Measurements from ENCODE around the gene FASTK.

Gene FASTK

DNA sequence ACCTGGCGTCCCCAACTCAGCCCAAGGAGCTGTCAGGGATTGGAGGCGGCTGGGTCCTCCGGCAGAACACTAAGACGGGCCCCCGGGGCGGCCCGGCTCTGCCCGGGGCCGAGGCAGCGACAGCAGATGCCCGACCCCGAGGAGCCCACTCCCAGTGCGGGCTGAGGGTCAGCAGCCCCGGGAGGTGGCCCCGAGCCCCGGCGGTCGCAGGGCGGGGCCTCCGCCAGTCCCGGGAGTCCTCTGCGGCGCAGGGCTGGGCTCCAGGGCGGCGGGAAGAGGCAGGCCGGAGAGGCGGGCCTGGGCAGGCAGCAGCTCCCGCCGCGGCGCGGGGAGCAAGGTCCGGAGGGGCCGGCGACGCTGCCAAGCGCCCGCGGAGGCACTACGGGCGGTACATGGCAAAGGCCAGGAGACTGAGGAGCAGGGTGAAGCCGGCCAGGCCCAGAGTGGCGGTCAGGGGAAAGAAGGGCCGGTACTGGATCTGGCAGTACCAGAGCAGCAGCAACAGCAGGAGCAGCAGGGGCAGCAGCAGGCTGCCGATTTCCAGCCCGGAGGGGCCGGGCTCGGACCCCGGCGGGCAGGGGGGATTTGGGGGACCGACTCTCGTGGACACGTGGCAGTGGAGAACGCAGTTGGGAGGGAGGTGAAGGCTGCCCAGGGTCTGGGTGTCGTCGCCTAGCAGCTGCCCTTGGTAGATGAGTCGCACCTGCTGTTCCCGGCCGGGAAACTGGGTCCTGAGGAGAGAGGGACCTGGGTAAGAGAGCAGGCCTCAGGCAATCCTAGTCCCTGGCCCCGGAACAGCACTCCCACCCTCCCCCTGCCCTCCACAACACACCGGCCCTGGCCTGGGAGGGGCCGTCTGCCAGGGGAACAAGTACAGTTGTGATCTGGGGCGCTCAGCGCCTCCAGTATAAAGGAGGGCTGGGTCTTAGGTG lies 827 bp upstream of the FASTK start:
- DNase-seq (ENCODE audit: low spot score) = peak; percentile 34

DNA sequence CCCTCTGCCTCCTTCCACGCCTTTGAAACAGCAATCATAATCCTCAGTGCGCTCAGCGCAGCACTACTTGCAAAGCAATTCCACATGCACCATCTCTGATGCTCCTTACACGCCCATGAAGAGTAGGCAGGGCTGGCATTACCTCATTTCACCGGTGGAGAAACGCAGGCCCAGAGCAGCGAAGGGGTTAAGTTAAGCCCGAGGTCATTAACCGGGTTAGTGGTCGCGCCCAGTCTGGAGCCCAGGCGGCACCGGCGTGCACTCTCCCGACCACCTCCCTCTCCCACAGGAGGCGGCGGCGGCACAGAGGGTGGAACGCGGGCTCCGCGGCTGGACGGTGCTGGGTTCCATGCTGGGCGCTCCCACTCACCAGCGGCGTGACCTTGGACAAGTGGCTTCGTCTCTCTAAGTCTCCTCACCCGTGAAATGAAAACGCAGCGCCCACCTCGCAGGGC lies 515 bp downstream of the FASTK start:
- DNase-seq (ENCODE audit: low spot score) = no peak

DNA sequence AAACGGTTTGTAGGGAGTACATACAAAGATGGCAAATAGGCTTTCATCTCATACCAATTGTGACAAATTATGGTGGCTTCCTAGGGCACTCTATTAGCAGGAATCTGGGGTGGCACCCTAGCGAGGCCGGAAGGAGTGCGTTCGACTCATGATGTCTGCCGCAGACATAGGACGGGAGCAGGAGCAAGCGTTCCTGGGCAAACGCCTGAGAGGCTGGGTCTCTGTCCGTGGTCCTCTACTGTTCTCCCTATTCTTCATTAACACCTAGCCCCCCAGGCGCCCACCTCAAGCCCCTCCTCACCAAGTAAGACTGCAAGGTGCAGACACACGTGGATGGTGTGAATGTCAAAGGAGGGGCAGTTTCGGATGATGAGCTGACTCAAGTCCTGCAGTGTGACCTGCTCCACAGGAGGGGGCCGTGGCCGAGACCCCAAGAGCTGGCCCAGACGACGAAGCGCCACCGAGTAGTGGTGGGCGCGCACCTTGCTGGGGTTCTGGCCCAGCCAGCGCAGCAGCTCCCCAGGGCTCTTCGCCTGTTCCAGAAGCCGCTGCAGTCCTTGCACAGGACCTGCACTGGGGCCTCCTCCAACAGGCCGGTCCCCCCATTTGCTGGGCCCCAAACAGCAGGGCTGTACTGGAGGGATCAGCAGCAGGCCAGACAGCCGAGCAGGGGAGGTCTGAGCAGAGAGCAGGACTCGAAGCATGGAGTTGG lies 1.3 kb downstream of the FASTK start:
- no peak for DNase-seq (ENCODE audit: low spot score)

DNA sequence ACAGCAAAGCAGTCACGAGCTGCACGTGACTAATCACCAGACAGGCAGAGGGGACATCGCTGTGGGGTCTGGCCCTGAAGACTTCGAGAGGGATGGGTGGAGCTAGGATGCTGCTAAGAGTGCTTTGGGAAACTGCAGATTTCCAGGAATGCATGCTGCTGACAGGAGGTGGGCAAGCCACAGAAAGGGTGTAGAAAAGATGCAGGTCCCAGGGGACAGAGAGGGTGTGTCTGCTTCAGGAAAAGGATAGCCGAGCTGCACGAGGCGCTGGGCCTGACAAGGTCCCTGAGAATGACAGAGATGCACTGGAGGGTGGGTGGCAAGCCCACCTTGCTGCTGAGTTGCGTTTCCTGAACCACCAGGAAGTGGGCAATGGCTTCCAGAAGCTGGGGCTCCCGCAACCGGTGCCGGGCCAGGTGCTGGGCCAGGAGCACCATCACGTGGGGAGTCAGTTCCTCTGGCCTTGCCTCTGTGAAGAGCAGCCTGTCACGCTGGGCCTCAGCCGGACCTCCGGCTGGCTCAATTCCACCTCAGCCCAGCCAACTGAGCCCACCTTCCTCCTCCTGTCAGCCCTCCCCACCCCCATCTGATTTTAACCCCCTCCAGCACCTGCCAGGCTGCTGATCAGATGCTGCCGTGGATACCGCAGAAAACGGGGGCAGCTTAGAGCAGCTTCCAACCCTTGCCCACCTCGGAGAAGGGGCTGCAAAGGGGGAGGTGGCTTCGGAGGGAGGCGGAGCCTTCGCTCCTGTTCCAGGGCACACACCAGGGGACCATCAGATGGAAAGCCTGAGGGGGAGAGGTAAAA lies 2.2 kb downstream of the FASTK start:
- DNase-seq (ENCODE audit: low spot score) = no peak

DNA sequence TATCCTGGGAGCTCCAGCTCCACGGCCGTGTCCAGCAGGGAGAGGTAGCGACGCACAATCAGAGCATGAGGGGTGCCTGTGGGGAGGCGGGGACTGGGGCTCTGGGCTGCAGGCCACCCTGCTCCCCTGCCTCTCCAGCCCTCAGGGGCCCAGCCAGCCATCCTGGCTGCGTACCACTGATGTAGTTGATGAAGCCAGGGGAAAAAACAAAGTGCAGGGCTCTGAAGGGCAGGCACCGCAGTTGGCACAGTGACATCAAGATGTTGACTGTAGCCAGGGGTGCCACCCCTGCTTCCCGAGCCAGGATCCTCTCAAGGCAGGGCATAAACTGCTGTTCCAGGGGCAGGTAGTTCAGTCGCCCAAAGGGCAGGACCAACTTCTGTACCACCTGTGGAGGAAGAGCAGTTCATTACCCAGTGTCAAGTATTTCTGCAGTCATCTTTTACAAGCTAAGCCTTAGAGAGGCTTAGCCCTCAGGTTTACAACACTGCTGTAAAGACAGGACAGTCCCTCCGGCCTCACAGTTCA lies 2.8 kb downstream of the FASTK start:
- DNase-seq (ENCODE audit: low spot score) = no peak

DNA sequence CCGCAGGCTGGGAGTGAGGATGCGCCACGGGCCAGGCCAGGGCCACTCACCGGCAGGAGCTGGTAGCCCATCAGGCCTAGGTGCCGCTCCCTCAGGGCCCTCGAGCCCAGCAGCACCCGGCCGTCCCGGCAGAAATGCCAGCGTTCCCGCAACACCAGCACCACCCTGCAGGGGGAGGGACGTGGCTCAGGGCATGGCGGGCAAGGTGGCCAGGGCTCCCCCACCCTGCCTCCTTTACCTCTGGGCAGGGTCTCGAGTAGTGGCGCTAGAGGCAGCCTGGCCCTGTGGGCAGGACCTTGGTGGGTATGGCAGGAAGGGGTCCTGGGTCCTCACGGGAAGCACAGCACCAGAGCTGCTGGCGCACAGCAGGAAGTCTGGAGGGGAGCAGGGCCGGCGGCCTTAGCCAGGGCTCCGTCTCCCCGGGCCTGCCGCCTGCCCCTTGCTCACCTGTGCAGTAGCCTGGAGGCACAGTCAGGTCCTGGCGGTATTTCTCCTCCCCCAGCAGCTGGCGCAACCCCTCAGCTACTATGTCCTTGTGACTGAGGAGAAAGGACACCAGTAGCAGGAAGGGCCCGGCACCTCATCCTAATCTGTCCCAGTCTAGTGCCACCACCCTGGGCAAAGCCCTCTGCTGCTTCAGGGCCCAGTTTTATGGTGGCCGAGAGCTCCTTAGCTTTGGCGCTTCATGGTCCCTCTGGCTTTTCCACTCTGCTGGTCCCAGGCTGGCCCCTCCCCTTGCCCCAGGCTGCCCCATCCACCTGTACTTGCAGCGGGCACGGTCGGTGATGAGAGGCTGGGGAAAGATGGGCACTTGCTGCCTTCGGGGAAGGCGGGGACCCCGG lies 3.5 kb downstream of the FASTK start:
- no peak for DNase-seq (ENCODE audit: low spot score)

DNA sequence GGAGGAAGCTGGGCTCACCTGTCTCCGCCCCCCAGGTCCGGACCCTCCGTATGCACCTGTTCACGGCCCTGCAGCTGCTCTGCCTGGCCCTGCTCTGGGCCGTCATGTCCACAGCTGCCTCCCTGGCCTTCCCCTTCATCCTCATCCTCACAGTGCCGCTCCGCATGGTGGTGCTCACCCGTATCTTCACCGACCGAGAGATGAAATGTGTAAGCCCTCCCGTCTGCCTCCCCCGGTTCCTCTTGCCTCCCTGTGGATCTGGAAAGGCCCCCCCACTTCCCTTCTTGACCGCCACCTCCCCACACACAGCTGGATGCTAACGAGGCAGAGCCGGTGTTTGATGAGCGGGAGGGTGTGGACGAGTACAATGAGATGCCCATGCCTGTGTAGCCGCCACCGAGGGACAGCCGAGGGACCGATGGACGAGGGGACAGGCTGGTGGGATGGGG lies 4.6 kb downstream of the FASTK start:
- DNase-seq (ENCODE audit: low spot score) = no peak

DNA sequence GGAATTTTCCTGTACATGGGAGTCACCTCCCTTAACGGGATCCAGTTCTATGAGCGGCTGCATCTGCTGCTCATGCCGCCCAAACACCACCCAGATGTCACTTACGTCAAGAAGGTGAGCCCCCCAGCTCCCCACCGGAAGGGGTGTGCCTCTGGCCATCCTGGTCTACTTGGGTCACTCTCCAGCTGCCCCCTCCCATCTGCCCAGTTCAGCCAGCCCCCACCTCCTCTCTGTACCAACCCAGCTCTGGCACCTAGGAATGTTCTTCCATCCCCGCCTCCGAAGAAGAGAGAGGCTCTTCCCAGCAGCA lies 5.0 kb downstream of the FASTK start:
- DNase-seq (ENCODE audit: low spot score) = no peak

DNA sequence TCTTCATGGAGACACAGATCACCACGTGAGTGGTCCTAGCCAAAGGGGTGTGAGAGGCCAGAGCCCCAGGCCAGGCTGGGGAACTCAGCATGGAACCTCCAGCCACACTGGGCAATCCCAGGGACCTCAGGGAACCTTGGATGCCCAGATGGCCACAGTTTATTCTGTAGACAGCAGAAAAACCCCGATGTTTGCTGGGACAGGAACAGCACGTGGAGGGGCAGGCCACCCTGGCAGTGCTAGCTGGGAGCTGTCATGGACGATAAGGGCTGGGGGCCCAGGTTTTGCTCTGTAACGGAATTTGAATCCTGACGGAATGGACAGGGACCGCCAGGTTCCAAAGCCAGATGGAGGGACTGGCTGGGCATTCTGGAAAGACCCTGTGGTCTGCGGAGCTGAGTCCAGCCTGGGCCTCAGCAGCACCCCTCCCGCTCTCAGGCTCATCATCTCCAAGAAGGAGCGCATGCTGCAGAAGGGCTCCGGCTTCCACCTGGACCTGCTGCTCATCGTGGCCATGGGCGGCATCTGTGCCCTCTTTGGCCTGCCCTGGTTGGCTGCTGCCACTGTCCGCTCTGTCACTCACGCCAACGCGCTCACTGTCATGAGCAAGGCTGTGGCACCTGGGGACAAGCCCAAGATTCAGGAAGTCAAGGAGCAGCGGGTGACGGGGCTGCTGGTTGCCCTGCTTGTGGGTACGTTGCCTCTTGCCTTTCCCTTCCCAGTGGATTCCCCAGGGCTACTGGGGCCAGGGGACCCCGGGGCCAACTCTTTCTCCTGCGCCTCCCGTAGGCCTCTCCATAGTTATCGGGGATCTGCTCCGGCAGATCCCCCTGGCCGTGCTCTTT lies 5.6 kb downstream of the FASTK start:
- no peak for DNase-seq (ENCODE audit: low spot score)

DNA sequence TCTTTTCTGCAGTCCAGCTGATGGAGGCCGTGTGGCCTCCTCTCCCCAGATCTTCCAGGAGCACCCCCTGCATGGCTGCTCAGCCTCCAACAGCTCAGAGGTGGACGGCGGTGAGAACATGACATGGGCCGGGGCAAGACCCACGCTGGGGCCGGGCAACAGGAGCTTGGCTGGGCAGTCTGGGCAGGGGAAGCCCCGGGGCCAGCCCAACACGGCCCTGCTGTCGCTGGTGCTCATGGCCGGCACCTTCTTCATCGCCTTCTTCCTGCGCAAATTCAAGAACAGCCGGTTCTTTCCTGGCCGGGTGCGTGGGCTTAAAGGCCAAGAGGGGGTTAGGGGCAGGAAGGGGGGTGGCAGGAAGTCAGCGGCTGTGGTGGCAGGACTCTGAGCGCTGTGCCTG lies 6.6 kb downstream of the FASTK start:
- DNase-seq (ENCODE audit: low spot score) = no peak

DNA sequence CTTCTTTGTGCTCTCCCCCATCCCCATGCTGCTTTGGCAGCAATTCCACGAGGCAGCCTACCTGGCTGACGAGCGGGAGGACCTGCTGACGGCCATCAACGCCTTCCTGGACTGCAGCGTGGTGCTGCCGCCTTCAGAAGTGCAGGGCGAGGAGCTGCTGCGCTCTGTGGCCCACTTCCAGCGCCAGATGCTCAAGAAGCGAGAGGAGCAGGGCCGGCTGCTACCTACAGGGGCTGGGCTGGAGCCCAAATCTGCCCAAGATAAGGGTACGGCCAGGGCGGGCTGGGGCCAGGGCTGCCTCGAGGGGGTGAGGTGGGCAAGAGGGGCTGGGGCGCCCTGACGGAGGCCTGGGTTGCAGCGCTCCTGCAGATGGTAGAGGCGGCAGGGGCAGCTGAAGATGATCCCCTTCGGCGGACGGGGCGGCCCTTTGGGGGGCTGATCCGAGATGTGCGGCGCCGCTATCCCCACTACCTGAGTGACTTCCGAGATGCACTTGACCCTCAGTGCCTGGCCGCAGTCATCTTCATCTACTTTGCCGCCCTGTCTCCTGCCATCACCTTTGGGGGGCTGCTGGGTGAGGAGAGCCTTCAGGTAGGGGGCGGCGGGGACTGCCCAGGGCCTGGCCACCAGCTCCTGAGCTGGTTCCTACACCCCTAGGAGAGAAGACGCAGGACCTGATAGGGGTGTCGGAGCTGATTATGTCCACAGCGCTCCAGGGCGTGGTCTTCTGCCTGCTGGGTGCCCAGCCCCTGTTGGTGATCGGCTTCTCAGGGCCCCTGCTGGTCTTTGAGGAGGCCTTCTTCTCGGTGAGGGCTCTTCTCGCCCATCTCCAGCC lies 9.4 kb downstream of the FASTK start:
- no peak for DNase-seq (ENCODE audit: low spot score)

DNA sequence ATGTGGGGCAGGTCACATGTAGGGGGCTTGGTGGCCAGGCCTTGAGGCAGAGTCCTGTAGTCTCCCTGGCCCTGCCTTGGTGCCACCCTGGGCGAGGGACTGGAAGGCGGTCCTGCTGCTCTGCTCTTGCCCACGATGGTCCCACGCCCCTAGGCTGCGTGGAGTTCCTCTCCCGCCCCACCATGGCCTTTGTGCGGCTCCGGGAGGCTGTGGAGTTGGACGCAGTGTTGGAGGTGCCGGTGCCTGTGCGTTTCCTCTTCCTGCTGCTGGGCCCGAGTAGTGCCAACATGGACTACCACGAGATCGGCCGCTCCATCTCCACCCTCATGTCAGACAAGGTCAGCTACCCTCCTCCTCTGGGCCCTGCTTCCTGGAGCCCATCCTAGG lies 10.0 kb downstream of the FASTK start:
- DNase-seq (ENCODE audit: low spot score) = no peak

DNA sequence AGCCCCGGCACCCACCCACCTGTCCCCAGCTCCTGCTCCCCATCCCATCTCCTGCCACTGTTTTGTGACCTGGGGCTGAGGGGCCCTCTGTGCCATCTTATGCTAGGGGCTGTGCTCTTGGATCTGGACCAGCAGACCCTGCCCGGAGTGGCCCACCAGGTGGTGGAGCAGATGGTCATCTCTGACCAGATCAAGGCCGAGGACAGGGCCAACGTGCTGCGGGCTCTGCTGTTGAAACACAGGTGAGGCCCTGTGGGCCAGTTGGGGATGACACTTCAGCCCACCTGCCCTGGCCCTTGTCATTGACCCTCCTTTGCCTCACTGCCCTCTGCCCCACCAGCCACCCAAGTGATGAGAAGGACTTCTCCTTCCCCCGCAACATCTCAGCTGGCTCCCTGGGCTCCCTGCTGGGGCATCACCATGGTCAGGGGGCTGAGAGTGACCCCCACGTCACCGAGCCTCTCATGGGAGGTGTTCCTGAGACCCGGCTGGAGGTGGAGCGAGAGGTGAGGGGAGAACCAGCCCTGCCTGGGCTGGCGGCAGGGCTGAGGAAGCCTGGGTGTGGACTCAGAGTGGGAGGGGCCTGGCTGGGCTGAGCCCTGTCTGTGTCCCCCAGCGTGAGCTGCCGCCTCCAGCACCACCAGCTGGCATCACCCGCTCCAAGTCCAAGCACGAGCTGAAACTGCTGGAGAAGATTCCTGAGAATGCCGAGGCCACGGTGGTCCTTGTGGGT lies 10.6 kb downstream of the FASTK start:
- DNase-seq (ENCODE audit: low spot score) = no peak

DNA sequence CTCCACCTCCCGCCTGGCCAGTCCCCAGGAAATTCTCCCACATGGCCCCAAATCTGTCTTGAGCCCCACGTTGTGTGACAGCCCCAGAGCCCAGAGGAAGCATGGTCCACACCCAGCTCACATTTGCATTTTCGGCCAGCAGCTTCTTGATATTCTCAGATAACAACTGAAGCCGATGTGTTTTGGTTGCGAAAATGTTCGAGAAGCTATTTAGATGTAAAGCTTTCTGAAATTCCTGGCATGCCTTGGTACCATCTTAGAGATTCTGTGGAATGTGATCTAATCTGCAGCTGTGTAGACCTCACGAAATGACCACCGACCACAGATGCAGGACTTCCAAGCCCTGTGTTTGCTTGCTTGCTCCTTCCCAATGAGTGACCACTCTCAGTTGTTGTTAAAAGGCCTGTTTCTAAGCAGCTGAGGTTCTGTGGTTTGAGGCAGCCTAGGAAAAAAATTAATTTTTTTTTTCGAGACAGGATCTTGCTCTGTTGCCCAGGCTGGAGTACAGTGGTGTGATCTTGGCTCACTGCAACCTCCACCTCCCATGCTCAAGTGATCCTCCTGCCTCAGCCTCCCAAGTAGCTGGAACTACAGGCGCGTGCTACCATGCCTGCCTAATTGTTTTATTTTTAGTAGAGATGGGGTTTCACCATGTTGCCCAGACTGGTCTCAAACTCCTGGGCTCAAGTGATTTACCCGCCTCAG lies 12.4 kb downstream of the FASTK start:
- DNase-seq (ENCODE audit: low spot score) = no peak

DNA sequence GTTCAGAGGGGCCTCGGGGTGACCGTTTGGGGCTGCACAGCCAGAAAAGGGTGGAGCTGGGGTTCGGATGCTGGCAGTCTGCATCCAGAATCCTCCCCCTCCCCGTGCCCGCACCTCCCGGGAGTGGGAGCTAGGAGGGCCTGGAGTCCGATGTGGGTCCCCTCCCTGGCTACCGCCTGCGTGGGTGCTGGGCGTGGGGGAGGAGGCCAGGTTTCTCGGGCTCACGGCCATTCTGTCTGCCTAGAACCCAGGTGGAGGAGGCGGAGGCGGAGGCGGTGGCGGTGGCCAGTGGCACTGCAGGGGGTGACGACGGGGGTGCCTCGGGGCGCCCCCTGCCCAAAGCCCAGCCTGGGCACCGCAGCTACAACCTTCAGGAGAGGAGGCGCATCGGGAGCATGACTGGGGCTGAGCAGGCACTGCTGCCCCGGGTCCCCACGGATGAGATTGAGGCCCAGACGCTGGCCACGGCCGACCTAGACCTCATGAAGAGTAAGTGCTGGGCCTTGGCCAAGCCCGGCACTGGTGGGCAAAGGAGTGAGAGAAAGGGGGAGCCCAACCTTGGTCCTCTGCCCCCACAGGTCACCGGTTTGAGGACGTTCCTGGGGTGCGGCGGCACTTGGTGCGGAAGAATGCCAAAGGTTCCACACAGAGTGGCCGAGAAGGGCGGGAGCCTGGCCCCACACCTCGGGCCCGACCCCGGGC lies 14.2 kb downstream of the FASTK start:
- no peak for DNase-seq (ENCODE audit: low spot score)

DNA sequence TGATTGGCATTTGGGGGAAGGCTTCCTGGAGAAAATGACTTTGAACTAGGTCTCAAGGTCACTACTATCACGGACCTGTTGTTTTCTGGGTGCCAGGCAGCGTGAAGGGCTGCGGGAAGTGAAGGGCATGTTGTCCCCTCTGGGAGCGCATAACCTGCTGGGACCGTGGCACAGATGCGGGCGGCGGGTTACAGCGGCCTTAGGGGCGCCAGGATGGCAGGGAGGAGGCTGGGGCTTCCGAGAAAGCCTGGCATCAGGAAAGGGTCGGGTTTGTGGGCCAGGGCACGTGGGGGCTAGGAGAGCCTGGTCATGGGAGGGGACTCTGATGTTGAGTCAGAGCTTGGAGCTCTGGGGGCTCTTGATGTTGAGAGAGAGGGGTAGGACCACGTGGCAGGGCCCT lies 15.1 kb downstream of the FASTK start:
- no peak for DNase-seq (ENCODE audit: low spot score)

DNA sequence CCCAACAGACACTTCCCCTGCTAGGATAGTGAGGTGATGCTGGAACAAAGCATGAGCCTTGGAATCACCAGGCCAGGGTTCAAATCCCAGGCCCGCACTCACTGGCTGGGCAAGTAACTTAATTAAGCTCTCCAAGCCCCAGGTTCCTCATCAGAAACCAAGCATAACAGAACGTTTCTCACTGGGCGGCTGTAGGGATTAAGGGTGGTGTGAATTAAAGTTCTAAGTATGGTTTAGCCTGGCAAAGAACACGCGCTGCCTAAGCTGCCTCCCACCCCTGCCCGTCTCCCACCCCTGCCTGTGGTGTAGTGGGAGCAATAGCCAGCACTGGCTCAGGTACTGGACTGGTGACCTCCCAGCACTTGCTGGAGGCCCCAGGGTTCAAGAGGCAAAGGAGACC lies 15.6 kb downstream of the FASTK start:
- DNase-seq (ENCODE audit: low spot score) = no peak

DNA sequence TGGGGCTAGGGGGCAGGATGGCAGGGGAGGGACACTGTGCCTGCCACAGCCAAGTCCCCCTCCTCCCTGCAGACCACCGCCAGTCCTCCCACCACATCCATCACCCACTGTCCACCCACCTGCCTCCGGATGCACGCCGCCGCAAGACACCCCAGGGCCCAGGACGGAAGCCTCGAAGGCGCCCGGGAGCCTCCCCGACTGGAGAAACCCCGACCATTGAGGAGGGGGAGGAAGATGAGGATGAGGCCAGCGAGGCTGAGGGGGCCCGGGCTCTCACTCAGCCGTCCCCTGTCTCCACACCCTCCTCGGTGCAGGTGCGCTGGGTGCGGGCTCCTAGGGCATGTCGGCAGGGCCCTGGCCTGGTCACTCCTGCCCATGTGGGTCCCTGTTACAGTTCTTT lies 16.2 kb downstream of the FASTK start:
- DNase-seq (ENCODE audit: low spot score) = no peak

Data from LoVo (cell line).